ENCODE data around the gene DIS3L2.
"Not testable (repeated sequence)": the region's sequence is repeated elsewhere in the genome, so short reads cannot be mapped to it uniquely, and the experiment has no call there.

Gene DIS3L2

DNA sequence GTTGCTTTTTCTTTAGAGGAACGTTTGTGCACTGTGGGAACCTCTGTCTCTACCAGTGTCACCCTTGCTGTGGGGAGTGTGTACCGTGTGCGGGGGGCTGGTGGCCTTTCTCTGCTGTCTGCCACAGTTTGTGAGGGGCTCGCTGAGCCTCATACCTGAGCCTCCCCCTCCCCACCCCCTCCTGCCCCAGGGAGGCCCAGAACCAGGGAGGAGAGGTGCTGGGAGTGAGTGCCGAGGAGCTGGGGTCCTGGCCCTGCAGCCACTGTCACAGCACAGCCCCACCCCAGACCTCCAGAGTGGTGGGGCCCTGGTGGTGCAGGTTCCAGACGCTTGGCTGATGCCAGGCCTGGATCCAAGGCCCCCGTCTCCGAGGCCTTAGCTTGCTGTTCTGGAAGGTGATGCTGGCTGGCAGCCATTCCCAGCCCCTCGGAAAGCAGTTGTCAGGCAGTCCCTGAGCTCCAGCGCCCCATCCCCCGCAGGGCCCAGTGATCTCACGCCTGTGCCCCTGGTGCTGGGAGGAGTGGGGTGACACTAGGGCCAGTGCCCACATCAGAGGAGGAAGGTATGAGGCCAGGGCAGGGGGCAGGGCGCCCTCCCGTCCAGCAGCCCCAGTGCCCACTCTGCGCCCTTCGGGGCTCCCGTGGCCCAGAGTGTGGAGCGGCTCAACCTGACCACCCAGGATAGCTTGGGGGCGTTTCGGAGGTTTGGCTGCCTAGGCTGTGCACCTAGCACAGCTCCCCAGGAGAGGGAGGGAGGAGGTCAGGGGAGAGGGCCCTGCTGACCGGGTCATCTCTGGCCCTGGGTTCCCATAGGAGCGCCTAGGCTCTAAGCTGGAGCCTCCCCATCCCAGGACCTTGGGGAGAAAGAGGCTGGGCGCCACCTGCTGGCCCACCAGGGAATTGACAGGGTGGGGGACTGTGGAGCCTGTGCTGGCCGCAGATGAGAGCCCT, 364.1 kb downstream of the DIS3L2 start:
- DNase-seq: peak; percentile 22

DNA sequence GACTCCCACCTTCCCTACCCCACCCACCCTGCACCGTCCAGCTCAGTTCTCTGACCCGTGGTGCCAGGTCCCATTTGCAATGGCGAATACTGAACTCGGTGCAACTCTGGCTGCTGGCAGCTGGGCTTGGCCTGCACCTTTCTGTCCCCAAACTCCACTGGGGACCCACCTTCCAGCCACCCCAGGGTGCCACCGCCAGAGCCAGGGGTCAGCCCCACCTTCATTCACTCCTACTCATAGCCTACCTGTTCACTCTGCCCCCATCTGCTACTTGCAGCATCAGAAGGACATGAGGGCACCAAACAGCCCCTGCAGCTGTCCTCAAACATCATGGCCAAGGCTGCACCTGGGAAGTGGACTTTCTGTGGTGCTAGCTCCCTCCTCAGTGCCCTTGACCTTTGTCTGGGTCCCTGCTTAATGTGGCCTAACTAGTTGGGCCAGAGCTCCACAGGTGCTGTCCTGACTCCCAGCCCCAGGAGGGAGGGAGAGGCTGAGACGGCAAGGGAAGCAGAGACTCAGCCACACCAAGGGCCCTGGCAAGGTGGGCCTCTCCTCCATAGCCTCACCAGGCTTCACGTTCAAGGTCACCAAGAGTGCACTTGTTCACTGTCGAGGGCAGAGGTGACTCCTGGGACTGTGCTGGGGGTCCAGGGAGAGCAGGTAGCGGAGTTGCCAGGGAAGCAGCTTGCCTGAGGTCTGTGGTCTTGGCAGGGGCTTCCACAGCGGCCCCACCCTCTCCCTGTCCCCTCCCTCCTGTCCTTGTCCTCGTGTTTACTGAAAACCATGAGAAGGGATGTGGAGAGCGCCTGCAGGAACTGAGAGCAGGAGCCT, 365.0 kb downstream of the DIS3L2 start:
- DNase-seq: not testable (repeated sequence)

DNA sequence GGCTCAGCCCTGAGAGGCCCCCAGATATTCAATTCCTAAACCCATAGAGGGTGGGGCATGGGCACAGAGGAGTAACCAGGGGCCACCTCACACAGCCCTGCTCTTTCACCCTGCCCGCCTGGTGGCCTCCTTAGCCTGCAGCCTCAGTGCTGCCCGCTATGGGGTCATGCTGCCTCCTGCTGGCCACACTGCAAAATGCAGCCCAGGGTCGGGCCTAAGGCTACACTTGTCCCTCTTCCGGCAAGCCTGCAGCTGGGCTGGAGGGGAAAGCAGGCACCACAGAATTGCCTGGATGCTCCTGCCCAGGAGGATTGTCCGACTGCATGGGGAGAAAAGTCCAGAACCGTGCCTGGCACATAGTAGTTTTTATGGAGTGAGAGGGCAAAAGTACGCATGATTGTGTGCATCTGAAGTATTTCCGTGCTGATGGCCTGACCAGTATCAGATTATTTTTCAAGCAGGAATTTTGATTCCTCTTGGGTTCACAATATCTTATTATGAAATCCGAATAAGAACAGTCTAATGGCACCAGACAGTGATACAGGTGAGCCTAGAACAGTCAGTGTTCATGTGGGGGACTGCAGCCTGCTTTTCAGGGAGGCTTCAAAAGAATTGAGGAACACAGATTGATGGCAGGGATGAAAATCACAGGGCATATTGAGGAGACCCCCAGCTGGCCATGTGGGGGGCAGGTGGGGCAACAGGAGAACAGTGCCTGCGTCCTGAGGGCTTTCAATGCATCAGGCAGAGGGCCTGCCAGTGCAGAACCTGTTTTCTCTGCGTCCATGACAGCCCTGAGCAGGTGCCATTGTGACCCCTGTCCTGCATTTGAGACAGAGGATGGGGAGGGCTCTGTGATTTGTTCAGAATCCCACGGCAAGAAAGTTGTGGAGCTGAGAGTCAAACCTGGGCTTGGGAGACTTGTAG, 365.9 kb downstream of the DIS3L2 start:
- DNase-seq: peak; percentile 47

DNA sequence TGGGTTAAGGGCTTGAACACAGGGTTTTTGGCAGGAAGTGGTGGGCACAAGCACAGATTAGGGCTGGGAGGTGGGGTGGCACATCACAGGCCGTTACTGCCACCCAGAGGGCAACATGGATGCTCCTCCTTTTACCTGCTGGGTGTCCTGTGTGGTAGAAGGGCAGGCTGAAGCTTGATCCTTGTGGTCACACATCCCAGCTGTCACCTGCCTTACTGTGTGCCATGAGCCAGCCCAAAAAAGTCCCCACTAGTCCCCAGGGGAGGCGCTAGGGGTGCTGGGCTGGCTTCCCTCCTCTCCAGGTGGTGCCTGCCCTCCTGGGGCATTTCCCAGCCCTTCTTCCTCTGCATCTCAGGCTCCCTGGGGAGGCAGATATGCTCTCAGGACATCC, 366.5 kb downstream of the DIS3L2 start:
- no peak for DNase-seq

DNA sequence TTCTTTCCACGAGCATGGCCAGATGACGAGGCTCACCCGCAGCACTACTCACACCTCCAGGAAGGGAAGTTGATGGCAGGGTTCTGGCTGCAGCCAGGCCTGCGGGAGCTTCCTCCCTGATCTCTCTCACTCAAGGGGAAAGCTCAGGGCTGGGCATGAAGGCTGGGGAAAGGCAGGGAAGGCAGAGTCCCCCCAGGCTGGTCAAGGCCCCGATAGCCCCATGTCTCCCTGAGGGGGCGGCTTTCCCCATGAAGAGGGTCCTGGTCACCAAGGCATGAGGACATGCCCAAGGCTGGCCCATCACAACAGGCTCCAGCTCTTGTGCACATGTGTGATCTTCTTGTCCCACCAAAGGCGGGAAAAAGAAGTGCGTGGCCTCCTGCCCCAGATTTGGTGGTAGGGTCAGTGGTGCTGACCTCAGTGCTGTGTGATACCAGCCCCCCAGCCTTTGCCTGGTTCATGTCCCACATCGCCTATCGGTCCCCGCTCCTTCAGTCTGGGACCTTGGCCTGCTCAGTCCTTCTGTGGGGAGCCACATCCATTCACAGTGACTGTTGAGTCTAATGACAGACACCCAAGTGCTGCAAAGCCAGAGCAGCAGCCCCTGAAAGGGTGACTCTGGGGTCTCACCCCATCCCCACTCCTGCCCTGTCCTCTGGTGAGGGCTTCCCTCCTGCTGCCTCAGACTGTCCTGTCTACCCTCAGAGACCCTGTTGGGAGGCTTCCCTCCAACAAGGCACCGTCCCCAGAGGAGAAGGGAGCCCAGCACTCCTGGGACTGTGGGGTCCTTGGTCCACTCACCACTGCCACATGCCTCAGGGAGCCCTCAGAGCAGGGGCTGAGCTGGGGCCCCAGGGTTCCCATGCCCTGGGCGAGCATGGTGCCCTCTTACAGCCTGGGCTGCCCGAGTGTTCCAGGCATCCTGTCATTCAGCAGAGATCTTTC, 367.3 kb downstream of the DIS3L2 start:
- no peak for DNase-seq

DNA sequence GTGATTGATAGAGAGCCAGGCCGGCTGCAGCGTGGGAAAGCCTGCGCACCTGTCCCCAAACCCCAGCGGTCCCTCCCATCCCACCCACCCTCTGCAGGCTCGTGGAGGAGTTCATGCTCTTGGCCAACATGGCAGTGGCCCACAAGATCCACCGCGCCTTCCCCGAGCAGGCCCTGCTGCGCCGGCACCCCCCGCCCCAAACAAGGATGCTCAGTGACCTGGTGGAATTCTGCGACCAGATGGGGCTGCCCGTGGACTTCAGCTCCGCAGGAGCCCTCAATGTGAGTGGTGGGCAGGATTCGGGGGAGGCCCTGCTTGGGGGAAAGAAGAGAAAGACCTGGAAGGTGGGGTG, 368.2 kb downstream of the DIS3L2 start:
- no peak for DNase-seq

DNA sequence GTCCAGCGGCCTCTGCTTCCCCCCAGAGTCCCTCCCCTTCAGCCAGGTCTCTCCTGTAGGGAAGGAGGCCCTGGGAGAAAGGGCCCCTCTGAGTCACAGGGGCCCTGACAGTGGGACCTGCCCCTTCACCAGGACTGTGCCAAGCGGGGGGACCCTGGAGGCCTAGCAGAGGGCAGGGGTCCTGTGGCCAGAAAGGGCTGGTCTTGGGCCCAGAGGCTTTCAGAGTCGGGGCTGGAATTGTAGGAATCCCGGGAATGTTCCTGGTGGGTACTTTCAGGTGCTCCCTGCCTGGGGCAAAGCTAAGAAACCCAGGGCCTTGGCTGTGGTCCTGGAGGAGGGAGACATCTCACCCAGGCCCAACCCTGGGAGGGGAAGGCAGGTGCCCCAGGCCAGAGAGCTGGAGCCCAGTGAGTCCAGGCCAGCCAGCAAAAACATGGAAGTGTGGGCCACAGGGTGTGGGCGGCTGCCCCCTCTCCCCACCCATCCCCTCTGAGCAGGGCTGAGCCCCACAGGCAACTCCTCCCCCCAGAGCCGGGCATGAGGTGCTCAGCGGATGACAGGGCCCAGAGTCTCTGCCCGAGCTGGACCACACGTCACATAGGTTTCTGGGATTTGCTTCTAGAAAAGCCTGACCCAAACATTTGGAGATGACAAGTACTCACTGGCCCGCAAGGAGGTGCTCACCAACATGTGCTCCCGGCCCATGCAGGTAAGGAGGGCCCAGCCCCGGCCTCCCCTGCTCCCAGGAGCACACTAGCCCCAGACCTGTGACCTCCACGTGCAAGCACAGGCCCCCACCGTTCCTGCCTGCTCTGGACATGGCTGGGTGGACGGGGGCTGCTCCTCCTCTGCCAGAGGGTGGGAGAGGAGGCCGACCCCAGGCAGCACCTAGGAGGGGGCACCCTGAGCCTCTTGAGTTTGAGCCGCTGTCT, 368.8 kb downstream of the DIS3L2 start:
- no peak for DNase-seq

DNA sequence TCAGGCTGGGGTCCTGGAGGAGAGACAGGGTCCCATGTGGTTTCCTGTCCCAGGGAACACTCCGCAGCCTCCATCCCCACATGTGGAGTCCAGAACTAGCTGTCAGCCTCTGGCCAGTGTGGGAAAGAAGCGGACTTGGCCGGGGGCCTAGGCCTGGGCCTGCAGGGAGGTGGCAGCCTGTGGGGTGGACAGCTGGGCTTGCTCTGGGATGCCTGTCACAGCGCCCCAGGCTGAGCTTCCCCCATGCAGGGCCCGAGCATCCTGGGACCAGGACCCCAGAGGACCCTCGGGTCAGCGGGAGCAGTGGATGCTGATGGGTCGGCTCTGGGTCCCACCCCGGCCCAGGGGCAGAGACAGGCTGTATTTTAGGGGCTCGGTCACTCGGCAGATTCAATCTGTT, 369.5 kb downstream of the DIS3L2 start:
- DNase-seq: not testable (repeated sequence)

DNA sequence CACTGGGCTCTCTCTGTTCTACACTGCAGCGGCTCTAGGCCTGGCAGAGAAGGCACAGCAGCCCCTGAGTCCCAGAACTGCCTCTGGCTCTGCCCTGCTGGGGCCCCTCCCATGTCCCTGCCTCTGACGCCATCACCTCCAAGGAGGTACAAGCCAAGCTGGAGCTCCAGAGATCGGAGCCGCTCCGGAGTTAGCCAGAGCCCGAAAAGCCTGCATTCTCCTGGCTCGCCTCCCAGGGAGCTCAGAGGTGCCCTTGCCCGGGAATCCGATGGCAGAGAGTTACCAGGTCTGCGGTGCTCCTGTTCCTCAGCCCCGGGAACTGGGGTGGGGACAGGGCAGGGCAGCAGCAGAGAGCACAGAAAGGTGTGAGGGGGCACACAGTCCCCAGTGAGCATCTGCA, 370.1 kb downstream of the DIS3L2 start:
- not testable (repeated sequence) for DNase-seq

DNA sequence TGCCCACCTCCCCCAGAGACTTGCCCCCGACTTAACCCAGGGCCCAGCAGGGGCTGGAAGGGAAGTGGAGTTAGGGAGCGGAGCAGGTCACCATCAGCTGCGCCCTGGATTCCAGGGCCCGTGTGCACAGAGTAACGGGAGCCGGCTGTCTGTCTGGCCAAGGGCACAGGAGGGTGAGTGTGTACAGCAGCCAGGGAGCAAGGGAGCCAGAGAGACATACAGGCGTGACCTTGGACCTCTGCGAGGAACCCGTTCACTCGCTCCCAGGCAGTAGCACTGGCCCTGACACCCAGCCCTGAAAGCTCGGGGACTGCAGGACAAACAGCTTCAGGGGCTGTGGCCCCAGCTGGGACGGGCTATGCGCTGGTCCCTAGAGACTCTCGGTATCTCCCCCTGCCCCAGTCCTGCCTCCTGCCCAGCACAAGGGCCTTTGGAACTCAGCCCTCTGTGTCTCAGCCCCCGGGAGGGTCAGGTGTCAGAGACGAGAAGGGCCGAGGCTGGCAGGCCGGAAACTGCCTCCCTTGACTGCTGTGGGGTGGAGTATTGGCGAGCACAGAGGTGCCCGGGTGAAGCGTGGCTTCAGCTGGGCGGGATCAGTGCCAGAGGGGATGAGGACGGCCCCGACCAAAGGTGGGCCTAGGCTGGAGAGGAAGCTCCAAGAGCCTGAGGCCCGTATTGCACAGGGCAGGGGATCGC, 370.9 kb downstream of the DIS3L2 start:
- DNase-seq: not testable (repeated sequence)

DNA sequence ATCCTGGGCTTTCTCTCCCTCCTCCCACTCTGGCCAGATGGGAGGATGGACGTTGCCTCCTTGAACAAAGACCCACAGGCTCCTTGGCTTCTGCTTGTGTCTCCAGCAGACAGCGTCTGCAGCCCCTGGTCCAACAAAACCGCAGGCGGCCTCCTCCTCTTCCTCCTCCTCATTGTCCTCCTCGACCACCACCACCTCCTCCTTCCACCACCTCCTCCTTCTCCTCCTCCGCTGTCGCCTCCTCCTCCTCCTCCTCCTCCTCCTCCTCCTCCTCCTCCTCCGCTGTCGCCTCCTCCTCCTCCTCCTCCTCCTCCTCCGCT, 371.4 kb downstream of the DIS3L2 start:
- no peak for DNase-seq

DNA sequence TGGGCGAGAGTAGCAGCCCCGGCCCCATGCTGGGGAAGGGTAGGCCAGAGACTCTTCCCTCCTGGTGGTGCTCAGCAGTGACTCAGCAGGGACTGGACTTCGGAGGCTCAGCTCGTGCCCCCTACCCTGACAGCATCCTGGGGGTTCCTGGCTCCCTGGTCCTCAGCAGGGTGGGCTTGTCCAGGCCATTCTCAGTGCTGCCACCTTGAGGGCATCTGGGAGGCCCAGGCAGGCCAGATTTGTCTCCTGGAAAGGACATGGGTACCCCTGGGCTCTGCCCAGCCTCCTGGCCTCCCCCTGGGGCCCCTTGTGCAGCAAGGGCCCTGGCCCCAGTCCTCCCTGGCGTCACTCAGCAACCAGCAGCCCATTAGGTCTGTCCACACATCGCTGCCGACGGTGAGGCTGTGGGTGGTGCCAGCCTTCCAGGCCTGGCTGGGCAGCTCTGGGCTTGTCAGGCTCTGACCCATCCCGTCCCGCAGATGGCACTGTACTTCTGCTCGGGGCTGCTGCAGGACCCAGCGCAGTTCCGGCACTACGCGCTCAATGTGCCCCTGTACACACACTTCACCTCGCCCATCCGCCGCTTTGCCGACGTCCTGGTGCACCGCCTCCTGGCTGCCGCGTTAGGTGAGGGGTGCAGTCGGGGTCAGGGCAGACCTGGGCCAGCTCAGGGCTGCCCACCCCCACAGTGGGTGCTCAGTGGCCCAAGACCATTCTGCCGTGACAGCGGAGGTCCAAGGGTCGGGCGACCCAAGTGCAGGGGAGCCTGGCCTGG, 372.0 kb downstream of the DIS3L2 start:
- peak; percentile 5 for DNase-seq

DNA sequence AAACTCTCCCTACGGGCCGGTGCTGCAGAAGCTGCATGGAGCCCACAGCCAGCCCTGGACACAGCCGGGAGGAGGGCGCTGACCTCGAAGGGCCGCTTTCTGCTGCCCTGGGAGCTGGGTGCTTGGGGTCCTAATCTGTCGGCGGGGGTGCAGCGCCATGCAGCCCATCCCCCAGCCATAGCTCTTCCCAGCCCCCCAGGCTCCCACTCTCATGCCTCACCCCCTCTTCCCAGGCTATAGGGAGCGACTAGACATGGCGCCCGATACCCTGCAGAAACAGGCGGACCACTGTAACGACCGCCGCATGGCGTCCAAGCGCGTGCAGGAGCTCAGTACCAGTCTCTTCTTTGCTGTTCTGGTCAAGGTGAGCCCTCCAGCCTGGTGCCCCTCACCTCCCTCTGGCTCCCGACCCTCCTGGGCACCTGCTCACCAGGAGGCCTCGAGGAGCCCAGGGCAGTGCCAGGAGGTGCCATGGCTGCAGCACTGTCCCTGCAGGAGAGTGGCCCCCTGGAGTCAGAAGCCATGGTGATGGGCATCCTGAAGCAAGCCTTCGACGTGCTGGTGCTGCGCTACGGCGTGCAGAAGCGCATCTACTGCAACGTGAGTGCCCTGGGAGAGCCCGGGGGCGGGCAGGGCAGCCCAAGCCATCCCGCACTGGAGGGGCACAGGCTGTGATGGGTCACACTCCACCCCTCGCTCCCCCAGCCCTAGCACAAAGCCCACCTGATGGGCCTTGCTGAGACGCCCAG, 372.8 kb downstream of the DIS3L2 start:
- not testable (repeated sequence) for DNase-seq

DNA sequence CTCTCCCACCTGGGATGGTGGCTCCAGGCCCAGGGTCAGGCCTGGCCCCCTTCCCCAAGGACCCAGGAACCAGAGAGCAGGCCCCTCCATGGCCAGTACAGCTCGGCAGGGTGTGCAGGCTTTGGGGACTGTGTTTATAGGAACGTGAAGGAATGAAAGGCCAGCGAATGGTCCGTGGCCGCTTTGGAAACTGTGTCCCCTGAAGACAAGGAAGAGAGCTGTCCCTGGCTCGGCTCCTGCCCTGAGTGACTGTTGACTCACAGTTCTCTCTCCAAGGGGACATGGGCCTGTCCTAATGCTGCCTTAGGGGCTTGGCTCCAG, 373.3 kb downstream of the DIS3L2 start:
- not testable (repeated sequence) for DNase-seq

DNA sequence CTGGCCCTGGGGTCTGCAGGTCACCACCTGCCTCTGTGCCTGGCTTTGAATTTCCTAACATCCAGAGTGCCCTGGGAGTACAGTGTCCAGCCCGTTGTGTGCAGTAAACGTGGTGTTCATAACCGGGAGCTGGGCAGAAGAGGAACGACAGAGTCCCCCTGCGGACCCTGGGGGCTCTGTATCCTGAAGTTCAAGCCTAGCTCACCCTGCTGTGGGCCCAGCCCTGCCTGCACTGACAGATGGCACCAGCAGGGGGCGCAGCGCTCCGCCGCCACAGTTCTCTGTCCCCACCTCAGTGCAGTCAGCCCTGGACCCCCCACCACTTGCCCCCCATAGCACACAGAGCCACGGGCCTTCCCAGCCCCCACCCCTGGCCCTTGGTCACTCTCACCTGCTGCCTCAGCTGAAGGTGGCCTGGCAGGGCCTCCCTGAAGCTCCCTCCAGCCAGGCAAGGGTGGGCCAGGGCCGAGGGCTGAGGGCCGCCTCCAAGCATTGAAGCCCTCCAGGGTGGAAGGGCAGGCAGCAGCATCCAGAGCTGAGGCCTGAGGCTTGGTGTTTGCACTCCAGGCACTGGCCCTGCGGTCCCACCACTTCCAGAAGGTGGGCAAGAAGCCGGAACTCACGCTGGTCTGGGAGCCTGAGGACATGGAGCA, 373.8 kb downstream of the DIS3L2 start:
- DNase-seq: not testable (repeated sequence)

DNA sequence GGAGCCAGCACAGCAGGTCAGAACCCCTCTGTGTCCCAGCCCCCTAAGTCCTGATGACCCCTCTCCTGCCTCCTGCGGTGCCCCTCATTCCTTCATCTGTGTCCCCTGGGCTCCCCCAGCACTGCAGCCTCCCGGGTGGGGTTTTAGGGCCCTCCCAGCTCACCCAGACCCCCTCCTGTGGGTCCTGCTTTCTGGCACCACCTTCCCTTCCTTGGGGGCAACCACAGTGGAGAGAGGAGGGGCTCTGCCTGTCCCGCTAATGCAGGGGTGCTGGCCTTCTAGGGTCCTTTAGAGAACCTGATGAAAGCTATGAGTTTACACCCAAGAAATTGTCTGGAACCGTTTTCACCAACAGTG, 374.3 kb downstream of the DIS3L2 start:
- no peak for DNase-seq

DNA sequence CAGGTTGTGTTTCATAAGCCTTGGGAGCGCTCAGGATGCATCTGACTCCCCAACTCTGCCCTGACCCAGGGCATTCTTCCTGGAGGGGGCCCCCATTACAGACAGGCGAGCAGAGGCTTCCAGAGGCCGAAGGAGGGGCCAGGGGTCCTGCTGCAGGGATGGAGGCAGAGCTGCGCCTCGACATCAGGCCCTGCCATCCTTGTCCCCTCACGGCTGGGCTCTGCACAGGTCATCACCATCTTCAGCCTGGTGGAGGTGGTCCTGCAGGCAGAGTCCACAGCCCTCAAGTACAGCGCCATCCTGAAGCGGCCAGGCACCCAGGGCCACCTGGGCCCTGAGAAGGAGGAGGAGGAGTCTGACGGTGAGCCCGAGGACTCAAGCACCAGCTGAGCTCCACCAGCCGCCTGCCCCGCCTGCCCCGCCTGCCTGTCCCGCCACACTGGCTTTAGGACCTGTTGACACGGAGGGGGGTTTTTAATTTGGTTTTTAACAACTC, 374.8 kb downstream of the DIS3L2 start:
- no peak for DNase-seq
